ENCODE data around the gene GIGYF2. TPM values are rescaled to one million over a fixed set of nuclear protein-coding genes. Genes with fewer than 3 reads are reported as not detected.

Gene GIGYF2
- total RNA-seq, 1 experiment from 2014 or later, result 68.3 TPM

GRCh38 chr2:232863996-232864395 lies 166.9 kb downstream of the GIGYF2 start:
- no TSS peak for BruUV-seq (replicated peaks)
- DNase-seq (ENCODE audit: low read depth, low spot score), result no peak
- no peak overlapping the region for H3K27ac ChIP-seq (ENCODE audit: low read length)
- ATAC-seq, result no peak
- intact Hi-C loops (cut with micrococcal nuclease; ENCODE audit: unreplicated experiment), result no loop called here
- H3K9me3 ChIP-seq (ENCODE audit: control insufficient read depth, insufficient read depth, low read depth, low read length), result no peaks in the 10 kb centered on the region
- H3K4me3 ChIP-seq (ENCODE audit: low read depth in 2 of 2, low read length in 2 of 2), result no peak overlapping the region
- no peaks in the 10 kb centered on the region; the same call in 1 of the 2 replicates for H3K36me3 ChIP-seq (ENCODE audit: control insufficient read depth, insufficient read depth, low read length)
- TF ChIP-seq TCF7L2 (IDR thresholded peaks at IDR 0.05; ENCODE audit: low read depth, low read length) (no peak), POLR2AphosphoS5 (IDR thresholded peaks at IDR 0.05; ENCODE audit: low read depth, low read length) (no peak), CTCF (IDR thresholded peaks at IDR 0.05) (no peak), SIN3A (IDR thresholded peaks at IDR 0.05; ENCODE audit: borderline replicate concordance, insufficient read depth, low read depth, low read length) (no peak)
- TF ChIP-seq, protein P1, sequence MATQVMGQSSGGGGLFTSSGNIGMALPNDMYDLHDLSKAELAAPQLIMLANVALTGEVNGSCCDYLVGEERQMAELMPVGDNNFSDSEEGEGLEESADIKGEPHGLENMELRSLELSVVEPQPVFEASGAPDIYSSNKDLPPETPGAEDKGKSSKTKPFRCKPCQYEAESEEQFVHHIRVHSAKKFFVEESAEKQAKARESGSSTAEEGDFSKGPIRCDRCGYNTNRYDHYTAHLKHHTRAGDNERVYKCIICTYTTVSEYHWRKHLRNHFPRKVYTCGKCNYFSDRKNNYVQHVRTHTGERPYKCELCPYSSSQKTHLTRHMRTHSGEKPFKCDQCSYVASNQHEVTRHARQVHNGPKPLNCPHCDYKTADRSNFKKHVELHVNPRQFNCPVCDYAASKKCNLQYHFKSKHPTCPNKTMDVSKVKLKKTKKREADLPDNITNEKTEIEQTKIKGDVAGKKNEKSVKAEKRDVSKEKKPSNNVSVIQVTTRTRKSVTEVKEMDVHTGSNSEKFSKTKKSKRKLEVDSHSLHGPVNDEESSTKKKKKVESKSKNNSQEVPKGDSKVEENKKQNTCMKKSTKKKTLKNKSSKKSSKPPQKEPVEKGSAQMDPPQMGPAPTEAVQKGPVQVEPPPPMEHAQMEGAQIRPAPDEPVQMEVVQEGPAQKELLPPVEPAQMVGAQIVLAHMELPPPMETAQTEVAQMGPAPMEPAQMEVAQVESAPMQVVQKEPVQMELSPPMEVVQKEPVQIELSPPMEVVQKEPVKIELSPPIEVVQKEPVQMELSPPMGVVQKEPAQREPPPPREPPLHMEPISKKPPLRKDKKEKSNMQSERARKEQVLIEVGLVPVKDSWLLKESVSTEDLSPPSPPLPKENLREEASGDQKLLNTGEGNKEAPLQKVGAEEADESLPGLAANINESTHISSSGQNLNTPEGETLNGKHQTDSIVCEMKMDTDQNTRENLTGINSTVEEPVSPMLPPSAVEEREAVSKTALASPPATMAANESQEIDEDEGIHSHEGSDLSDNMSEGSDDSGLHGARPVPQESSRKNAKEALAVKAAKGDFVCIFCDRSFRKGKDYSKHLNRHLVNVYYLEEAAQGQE (IDR thresholded peaks at IDR 0.05; ENCODE audit: insufficient read depth in 1 of 2, low read depth in 2 of 2, low read length in 1 of 2), result no peak
- POLR2A ChIA-PET, result no interaction called here
- in situ Hi-C loops (cut with HindIII; ENCODE audit: low pct_unique_long_range_greater_than_20kb, low sequenced_read_pairs), result no loop called here
- H3K4me1 ChIP-seq (ENCODE audit: control insufficient read depth, insufficient read depth, low read length), result no peaks in the 10 kb centered on the region
- no peaks in the 10 kb centered on the region for H3K27me3 ChIP-seq (ENCODE audit: control insufficient read depth, insufficient read depth, low read length)
- CTCF ChIA-PET, result no interaction called here

DNA sequence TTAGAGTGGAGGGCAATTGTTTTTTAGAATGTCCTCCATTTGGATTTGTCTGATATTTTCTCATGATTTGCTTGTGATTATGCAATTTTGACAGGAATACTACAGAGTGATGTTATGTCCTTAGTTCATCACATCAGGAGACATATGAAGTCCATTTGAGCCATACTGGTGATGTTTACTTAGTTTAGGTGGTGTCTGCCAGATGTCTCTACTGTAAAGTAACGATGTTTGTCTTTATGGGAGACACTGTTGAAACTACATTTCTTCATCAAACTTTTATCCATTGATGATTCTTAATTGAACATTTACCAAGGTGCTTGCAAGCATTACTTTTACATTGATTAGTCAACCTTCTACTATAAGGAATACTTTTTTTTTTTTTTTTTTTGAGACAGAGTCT lies 168.0 kb downstream of the GIGYF2 start:
- H3K27me3 ChIP-seq (ENCODE audit: control insufficient read depth, insufficient read depth, low read length), result no peaks in the 10 kb centered on the region
- H3K4me3 ChIP-seq (ENCODE audit: low read depth in 2 of 2, low read length in 2 of 2), result no peak overlapping the region
- no peaks in the 10 kb centered on the region for H3K9me3 ChIP-seq (ENCODE audit: control insufficient read depth, insufficient read depth, low read depth, low read length)
- DNase-seq (ENCODE audit: low read depth, low spot score) (no peak), ATAC-seq (no peak)
- ChIA-PET POLR2A (no interaction called here), CTCF (no interaction called here)
- no peaks in the 10 kb centered on the region for H3K4me1 ChIP-seq (ENCODE audit: control insufficient read depth, insufficient read depth, low read length)
- H3K27ac ChIP-seq (ENCODE audit: low read length), result no peak overlapping the region
- no TSS peak for BruUV-seq (replicated peaks)
- in situ Hi-C loops (cut with HindIII; ENCODE audit: low pct_unique_long_range_greater_than_20kb, low sequenced_read_pairs) (no loop called here), intact Hi-C loops (cut with micrococcal nuclease; ENCODE audit: unreplicated experiment) (no loop called here)
- H3K36me3 ChIP-seq (ENCODE audit: control insufficient read depth, insufficient read depth, low read length), result no peaks in the 10 kb centered on the region; the same call in 1 of the 2 replicates
- TF ChIP-seq TCF7L2 (IDR thresholded peaks at IDR 0.05; ENCODE audit: low read depth, low read length) (no peak), CTCF (IDR thresholded peaks at IDR 0.05) (no peak), SIN3A (IDR thresholded peaks at IDR 0.05; ENCODE audit: borderline replicate concordance, insufficient read depth, low read depth, low read length) (no peak), POLR2AphosphoS5 (IDR thresholded peaks at IDR 0.05; ENCODE audit: low read depth, low read length) (no peak)
- TF ChIP-seq, protein P1 (IDR thresholded peaks at IDR 0.05; ENCODE audit: insufficient read depth in 1 of 2, low read depth in 2 of 2, low read length in 1 of 2), result no peak
